ENCODE results near the gene MARCKS.

Gene MARCKS

DNA sequence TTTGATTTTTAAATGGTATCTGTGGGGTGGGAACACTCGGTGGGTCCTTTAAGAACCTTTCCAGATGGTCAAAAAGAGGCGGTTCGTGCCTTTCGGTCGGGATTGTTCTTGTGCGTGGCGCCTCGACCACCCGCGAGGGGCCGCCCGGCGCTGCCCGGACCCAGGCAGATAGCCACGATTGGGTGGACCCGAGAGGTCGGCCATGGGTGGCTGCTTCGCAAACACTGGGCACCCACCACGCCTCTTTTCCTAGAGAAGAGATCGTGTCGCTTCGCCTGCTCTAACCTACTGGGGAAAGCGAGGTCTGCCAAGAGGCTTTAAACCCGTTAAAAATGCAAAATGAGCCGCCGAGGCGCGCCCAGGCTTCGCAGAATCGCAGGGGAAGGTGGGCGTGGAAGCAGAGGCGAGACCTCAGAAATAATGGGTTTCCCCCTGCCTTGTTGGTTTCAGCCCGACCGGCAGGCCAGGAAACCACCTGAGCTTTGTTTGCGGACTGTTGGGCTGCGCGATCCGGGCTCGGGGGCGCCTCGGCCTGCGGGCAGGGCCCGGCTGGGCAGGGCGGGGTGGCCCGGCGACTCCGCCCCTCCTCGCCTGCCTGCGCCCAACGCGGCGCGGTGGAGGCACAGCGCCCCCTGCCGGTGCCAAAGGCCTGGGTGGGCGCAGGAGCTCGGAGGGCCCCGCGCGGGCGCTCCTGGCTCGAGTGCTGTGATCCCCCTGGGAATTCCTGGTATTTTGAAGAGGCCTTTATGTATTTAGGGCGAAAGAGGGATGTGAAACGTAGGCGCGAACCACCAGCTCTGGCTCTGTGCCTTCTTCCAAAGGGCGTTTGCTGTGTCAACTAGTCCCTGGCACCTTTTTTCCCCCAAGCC is 1.6 kb downstream of the MARCKS start:
- no peaks in the 10 kb centered on the region for H3K79me2 ChIP-seq (ENCODE audit: insufficient read depth, low read length)
- H3K4me1 ChIP-seq (ENCODE audit: insufficient read depth, low read length, severe bottlenecking), result peaks cover 32% of the 10 kb centered on the region
- H3K9me3 ChIP-seq (ENCODE audit: low read length), result 0 out of 2 replicates have a peak, but pooled peaks cover 3% of the 10 kb centered on the region
- peak overlapping the region; percentile 75 for H3K4me2 ChIP-seq (ENCODE audit: low read length)
- no peaks in the 10 kb centered on the region for H3K9me2 ChIP-seq (ENCODE audit: low read depth, low read length)
- TF ChIP-seq, protein P1, sequence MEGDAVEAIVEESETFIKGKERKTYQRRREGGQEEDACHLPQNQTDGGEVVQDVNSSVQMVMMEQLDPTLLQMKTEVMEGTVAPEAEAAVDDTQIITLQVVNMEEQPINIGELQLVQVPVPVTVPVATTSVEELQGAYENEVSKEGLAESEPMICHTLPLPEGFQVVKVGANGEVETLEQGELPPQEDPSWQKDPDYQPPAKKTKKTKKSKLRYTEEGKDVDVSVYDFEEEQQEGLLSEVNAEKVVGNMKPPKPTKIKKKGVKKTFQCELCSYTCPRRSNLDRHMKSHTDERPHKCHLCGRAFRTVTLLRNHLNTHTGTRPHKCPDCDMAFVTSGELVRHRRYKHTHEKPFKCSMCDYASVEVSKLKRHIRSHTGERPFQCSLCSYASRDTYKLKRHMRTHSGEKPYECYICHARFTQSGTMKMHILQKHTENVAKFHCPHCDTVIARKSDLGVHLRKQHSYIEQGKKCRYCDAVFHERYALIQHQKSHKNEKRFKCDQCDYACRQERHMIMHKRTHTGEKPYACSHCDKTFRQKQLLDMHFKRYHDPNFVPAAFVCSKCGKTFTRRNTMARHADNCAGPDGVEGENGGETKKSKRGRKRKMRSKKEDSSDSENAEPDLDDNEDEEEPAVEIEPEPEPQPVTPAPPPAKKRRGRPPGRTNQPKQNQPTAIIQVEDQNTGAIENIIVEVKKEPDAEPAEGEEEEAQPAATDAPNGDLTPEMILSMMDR (IDR thresholded peaks at IDR 0.05; ENCODE audit: low read length), result peak; percentile 79
- TF ChIP-seq EZH2 (IDR thresholded peaks at IDR 0.05; ENCODE audit: borderline replicate concordance, low read length), result no peak
- H4K20me1 ChIP-seq (ENCODE audit: insufficient read depth, low read length), result no peaks in the 10 kb centered on the region
- H3K27me3 ChIP-seq (ENCODE audit: insufficient read depth, low read length), result no peaks in the 10 kb centered on the region; the same call in 1 of the 2 replicates
- 0 out of 2 replicates have a peak, but pooled peaks cover 3% of the 10 kb centered on the region for H3F3A ChIP-seq (ENCODE audit: insufficient read depth, low read length)
- H3K4me3 ChIP-seq (ENCODE audit: low read depth, low read length, poor library complexity, severe bottlenecking), result peak overlapping the region; percentile 54
- no peaks in the 10 kb centered on the region for H3K36me3 ChIP-seq (ENCODE audit: insufficient read depth, low read length)
- peak overlapping the region; percentile 26 for H3K27ac ChIP-seq (ENCODE audit: low read depth, low read length, poor library complexity, severe bottlenecking)
- no peak overlapping the region for H2AFZ ChIP-seq (ENCODE audit: low read length)
- peak overlapping the region; percentile 30; the same call in 1 of the 2 replicates for H3K9ac ChIP-seq (ENCODE audit: low read length)

DNA sequence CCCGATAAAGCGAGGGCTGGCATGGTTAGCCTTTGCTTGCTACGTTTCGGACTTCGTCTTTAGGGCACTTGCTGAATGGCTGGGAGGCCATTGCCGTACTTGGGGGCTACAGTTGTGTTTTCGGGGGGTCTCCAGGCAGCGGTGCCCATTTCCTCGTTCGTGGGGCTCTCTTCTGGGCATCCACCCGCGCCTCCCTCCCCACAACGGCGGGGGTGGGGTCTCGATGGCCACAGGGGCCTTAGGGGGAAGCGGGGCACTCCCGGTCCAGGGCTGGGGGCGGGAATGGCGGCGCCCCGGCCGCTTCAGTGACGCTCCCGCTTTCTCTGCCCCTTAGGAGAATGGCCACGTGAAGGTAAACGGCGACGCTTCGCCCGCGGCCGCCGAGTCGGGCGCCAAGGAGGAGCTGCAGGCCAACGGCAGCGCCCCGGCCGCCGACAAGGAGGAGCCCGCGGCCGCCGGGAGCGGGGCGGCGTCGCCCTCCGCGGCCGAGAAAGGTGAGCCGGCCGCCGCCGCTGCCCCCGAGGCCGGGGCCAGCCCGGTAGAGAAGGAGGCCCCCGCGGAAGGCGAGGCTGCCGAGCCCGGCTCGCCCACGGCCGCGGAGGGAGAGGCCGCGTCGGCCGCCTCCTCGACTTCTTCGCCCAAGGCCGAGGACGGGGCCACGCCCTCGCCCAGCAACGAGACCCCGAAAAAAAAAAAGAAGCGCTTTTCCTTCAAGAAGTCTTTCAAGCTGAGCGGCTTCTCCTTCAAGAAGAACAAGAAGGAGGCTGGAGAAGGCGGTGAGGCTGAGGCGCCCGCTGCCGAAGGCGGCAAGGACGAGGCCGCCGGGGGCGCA is 2.4 kb downstream of the MARCKS start:
- Histone ChIP-seq H3F3A (ENCODE audit: insufficient read depth, low read length) (0 out of 2 replicates have a peak, but pooled peaks cover 3% of the 10 kb centered on the region), H3K9ac (ENCODE audit: low read length) (no peak overlapping the region; the same call in 1 of the 2 replicates), H3K36me3 (ENCODE audit: insufficient read depth, low read length) (no peaks in the 10 kb centered on the region), H3K79me2 (ENCODE audit: insufficient read depth, low read length) (no peaks in the 10 kb centered on the region), H2AFZ (ENCODE audit: low read length) (no peak overlapping the region), H3K4me2 (ENCODE audit: low read length) (peak overlapping the region; percentile 75), H3K27me3 (ENCODE audit: insufficient read depth, low read length) (no peaks in the 10 kb centered on the region; the same call in 1 of the 2 replicates), H3K27ac (ENCODE audit: low read depth, low read length, poor library complexity, severe bottlenecking) (no peak overlapping the region), H3K4me3 (ENCODE audit: low read depth, low read length, poor library complexity, severe bottlenecking) (peak overlapping the region; percentile 54), H3K9me2 (ENCODE audit: low read depth, low read length) (no peaks in the 10 kb centered on the region), H3K4me1 (ENCODE audit: insufficient read depth, low read length, severe bottlenecking) (peaks cover 24% of the 10 kb centered on the region), H4K20me1 (ENCODE audit: insufficient read depth, low read length) (no peaks in the 10 kb centered on the region), H3K9me3 (ENCODE audit: low read length) (0 out of 2 replicates have a peak, but pooled peaks cover 3% of the 10 kb centered on the region)
- no peak for TF ChIP-seq EZH2 (IDR thresholded peaks at IDR 0.05; ENCODE audit: borderline replicate concordance, low read length)
- TF ChIP-seq, protein P1 (IDR thresholded peaks at IDR 0.05; ENCODE audit: low read length), result no peak

DNA sequence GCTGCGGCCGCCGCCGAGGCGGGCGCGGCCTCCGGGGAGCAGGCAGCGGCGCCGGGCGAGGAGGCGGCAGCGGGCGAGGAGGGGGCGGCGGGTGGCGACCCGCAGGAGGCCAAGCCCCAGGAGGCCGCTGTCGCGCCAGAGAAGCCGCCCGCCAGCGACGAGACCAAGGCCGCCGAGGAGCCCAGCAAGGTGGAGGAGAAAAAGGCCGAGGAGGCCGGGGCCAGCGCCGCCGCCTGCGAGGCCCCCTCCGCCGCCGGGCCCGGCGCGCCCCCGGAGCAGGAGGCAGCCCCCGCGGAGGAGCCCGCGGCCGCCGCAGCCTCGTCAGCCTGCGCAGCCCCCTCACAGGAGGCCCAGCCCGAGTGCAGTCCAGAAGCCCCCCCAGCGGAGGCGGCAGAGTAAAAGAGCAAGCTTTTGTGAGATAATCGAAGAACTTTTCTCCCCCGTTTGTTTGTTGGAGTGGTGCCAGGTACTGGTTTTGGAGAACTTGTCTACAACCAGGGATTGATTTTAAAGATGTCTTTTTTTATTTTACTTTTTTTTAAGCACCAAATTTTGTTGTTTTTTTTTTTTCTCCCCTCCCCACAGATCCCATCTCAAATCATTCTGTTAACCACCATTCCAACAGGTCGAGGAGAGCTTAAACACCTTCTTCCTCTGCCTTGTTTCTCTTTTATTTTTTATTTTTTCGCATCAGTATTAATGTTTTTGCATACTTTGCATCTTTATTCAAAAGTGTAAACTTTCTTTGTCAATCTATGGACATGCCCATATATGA is 3.2 kb downstream of the MARCKS start:
- H3F3A ChIP-seq (ENCODE audit: insufficient read depth, low read length), result 0 out of 2 replicates have a peak, but pooled peaks cover 3% of the 10 kb centered on the region
- 0 out of 2 replicates have a peak, but pooled peaks cover 3% of the 10 kb centered on the region for H3K9me3 ChIP-seq (ENCODE audit: low read length)
- H3K9ac ChIP-seq (ENCODE audit: low read length), result no peak overlapping the region
- no peaks in the 10 kb centered on the region for H4K20me1 ChIP-seq (ENCODE audit: insufficient read depth, low read length)
- no peak overlapping the region for H3K4me3 ChIP-seq (ENCODE audit: low read depth, low read length, poor library complexity, severe bottlenecking)
- H2AFZ ChIP-seq (ENCODE audit: low read length), result no peak overlapping the region
- H3K27me3 ChIP-seq (ENCODE audit: insufficient read depth, low read length), result no peaks in the 10 kb centered on the region; the same call in 1 of the 2 replicates
- H3K27ac ChIP-seq (ENCODE audit: low read depth, low read length, poor library complexity, severe bottlenecking), result no peak overlapping the region
- H3K36me3 ChIP-seq (ENCODE audit: insufficient read depth, low read length), result no peaks in the 10 kb centered on the region
- no peaks in the 10 kb centered on the region for H3K9me2 ChIP-seq (ENCODE audit: low read depth, low read length)
- no peak overlapping the region for H3K4me2 ChIP-seq (ENCODE audit: low read length)
- no peaks in the 10 kb centered on the region for H3K79me2 ChIP-seq (ENCODE audit: insufficient read depth, low read length)
- H3K4me1 ChIP-seq (ENCODE audit: insufficient read depth, low read length, severe bottlenecking), result peaks cover 19% of the 10 kb centered on the region
- TF ChIP-seq, protein P1 (IDR thresholded peaks at IDR 0.05; ENCODE audit: low read length), result no peak
- TF ChIP-seq EZH2 (IDR thresholded peaks at IDR 0.05; ENCODE audit: borderline replicate concordance, low read length), result no peak
